Limb (tissue), 2 donors: Measurements from ENCODE around the gene GPA33.

ENCODE experiments used
- DNase-seq, 2 donors: peaks; one replicate each; pipeline ENCODE4 v3.0.0-alpha.2; 2016; ENCODE audit errors: extremely low spot score in 2 of 2

Gene GPA33

GRCh38 chr1:167090314-167090942 lies at the start of gene GPA33:
Gene GPA33, minus strand, starts transcription at chr1:167090377. Its CDS starts 90 bp downstream, at chr1:167090287.
- DNase-seq: no peak

DNA sequence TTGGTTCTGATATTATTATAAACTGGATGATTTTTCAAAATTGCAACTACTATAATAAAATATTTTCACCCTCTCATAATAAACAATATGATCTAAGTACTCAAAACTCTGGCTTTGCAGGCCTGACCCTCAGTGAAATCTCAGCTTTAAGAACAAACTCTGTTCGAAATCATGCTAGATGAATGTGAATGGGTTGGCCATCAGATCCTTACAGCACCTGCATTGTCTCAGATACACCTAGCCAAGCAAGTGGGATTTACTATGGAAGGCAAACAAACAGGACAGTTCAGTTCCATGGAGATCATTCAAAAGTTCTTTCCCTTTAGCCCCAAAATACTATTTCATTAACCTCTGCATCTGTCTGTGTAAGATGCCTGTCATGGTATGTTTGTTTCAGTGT lies 48.5 kb upstream of the GPA33 start:
- no peak for DNase-seq

GRCh38 chr1:167137793-167138510 lies 47.8 kb upstream of the GPA33 start:
- no peak for DNase-seq

- no peak for DNase-seq
Observed at GRCh38 chr1:167137332-167137781, 47.2 kb upstream of the GPA33 start.

DNA sequence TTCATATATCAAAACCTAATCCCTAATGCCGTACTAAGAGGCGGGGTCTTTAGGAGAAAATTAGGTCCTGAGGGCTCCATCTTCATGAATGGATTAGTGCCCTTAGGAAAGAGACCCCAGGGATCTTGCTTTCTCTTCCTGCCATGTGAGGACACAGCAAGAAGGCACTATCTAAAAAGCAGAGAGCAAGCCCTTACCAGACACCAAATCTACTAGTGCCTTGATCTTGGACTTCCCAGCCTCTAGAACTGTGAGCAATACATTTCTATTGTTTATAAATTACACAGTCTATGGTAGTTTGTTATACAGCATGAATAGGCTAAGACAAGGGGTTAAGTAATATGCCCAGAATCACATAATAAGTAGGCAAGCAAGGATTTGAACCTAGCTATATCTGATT lies 46.6 kb upstream of the GPA33 start:
- DNase-seq: no peak

GRCh38 chr1:167136191-167136614 lies 46.0 kb upstream of the GPA33 start:
- no peak for DNase-seq

GRCh38 chr1:167135281-167135840 lies 45.2 kb upstream of the GPA33 start:
- no peak for DNase-seq

DNA sequence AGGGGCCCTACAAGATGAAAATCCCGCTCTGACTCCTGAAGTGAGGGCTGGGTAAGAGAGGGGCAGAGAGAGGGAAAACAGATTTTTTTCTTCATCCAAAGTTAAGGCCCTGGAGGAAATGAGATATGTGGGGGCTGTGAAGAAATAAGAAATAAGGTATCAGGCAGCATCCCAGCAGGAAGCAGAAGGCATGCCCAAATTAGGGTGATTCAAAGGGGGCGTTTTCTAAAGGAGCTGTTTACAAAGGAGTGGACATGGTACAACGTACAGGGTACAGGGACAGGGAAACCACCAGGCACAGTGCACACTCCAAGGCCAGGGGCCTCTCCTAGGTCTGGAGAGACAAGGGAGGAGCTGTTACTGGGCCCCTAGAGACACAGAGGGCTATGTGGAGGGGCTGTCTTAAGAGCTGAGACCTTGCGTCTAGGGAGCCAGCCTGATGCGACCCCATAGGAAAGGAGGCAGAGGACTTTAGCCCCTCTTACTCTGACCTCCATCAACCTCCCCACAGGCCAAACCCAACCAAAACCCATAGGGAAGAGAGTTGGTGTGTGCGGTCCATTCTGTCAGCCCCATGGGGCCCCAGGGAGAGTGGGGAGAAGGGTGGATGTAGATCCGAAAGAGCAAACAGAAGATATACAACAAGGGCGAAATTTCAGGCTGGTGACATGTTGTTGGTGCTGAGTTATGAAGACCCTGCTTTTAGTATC lies 42.3 kb upstream of the GPA33 start:
- no peak for DNase-seq

DNA sequence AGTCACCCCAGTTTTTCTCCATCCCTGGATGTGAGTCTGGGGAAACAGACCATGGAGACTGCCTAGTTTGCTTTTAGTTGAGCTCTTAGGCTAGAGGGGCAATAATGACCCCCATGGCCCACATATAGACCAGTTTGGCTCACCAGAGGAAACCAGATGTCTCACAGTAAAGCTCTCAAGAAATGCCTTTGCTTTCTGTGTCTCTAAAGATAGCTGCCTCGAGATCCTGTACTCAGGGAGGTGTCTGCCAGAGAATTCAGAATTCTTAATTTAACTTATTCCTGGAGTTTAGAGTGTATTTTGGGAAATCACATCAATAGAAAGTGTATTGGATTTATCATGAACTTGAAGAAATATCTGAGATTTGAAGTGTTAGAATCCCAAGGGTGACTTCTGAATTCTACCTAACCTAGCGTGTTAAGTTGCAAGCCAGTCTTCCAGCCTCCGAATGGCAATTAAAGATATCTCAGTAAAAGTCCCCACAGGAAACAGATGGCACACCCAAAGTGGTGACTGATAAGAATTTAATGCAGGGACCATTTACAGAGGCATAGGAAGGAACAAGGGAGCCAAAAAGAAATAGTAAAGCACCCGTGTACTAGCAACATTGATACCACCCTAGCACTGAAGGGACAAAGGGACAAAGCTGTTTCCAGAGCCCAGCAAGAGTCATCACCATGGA lies 40.8 kb upstream of the GPA33 start:
- no peak for DNase-seq

DNA sequence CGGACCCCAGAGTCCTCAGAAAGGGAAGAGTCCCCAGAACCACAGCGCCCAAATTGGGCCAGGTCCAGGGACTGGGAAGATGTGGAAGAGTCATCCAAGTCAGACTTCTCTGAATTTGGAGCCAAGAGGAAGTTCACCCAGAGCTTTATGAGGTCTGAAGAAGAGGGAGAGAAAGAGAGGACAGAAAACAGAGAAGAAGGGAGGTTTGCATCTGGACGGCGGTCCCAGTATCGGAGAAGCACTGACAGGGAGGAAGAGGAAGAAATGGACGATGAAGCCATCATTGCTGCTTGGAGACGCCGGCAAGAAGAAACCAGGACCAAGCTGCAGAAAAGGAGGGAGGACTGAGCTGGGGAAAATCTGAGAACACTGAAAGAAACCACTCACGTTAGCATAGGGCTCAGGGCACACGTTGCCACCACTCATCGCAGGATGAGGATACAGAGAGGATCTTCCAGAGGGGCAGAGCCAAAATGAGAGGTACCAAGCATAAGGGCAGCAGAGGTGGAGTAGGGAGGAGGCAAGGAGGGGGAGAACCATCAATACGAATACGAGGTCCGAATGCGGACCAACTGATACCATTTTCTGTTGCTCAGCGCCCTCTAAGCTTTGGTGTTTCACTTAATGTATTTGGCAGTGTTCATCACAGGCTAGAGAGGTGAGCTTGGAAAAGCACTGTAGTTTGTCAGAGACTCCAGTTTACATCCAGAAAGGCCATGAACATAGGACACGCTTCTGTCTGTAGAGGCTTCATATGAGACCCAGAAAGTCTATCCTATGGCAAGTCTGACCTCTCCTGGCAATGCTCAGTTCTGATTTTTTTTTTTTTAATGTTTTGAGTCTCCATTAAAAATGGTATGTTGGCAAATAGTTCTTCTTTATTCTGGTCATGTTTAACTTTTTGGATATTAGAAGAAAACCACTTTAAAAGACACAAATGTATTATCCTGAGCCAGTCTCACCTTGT lies 38.4 kb upstream of the GPA33 start:
- DNase-seq: no peak

GRCh38 chr1:167127661-167128060 lies 37.5 kb upstream of the GPA33 start:
- no peak for DNase-seq

- no peak for DNase-seq
Observed at GRCh38 chr1:167127236-167127635, 37.1 kb upstream of the GPA33 start.

- no peak for DNase-seq
Observed at GRCh38 chr1:167126811-167127210, 36.6 kb upstream of the GPA33 start.

DNA sequence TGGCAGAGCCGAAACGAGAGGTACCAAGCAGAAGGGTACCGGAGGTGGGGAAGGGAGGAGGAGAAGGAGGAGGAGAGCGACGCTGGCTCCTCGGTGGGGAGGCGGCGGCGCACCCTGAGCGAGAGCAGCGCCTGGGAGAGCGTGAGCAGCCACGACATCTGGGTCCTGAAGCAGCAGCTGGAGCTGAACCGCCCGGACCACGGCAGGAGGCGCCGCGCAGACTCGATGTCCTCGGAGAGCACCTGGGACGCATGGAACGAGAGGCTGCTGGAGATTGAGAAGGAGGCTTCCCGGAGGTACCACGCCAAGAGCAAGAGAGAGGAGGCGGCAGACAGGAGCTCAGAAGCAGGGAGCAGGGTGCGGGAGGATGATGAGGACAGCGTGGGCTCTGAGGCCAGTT lies 36.1 kb upstream of the GPA33 start:
- no peak for DNase-seq

GRCh38 chr1:167122568-167122967 lies 32.4 kb upstream of the GPA33 start:
- no peak for DNase-seq

DNA sequence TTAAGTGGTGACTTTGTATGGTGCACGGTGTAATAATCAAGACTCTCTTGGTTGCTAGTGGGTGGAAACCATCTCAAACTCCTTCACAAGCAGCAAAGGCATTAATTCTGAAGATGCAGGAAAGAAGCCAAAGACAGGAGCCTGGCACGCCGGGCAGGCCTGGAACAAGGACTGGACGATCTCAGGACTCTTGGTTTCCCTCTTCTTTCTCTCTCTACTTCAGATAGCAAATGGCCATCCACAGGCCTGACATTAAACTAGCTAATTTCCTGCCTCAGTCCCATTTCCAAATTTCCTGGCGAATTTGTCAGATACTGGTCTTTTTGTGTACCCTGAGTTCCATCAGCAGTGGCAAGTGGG lies 31.9 kb upstream of the GPA33 start:
- DNase-seq: no peak

GRCh38 chr1:167121375-167122120 lies 31.4 kb upstream of the GPA33 start:
- peak in 1 of 2 donors; percentile 51 for DNase-seq

DNA sequence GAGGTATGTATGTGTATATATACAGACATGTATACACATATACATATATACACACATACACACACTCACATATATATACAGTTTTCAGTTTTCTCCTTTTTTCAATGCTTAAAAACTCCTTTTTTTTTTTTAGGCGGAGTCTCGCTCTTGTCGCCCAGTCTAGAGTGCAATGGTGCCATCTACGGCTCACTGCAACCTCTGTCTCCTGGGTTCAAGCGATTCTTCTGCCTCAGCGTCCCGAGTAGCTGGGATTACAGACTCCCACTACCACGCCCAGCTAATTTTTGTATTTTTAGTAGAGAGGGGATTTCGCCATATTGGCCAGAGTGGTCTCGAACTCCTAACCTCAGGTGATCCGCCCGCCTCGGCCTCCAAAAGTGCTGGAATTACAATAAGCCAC lies 30.7 kb upstream of the GPA33 start:
- no peak for DNase-seq

DNA sequence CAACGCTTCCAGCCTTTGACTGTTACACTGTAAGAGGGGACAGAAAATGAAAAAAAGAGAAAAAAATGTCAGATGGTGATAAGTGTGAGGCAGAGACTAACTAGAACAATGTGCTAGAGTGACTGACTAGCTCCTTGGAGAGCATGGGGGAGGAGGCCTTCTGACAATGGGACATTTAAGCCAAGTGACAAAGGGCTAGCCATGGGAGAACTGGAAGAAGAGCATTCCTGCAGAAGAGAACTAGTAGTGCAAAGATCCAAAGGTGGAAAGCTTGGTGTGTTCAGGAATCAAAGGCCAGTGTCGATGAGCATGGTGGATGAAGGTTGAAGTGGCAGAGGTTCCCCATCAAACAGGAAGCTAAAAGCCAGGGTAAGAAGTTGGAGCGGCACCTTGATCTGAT lies 29.5 kb upstream of the GPA33 start:
- DNase-seq: no peak

DNA sequence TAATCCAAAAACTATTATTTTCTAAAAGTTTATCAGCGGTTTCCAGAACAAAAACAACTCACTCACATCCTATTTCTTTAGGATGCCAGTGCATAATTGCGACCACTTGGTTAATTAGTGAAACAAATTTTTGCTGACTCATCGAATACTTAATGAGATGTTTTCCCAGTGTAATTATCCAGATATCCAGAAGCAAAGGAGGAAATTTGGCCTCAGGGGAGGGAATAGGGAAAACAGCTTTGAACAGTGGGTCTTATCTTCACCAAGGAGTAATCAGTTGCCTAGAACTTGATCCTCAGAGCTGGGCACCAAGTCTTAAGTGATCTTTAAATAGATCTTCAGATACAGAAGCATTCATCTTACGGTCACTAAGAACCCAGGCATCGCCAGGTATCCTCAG lies 28.0 kb upstream of the GPA33 start:
- no peak for DNase-seq
